IMR-90 (cell line): Measurements from ENCODE around the gene OLFML1.

Source experiments
- CEBPB ChIP-seq: IDR thresholded peaks from 2 replicates; pipeline ENCODE4 v1.6.1; 2012; ENCODE audit warnings: low read depth, low read length, improper control_type of control experiment
- MAZ ChIP-seq: IDR thresholded peaks from 2 replicates; pipeline ENCODE4 v1.6.1; 2012; ENCODE audit warnings: low read depth, mild to moderate bottlenecking, low read length, improper control_type of control experiment, moderate library complexity, borderline replicate concordance
- MXI1 ChIP-seq: IDR thresholded peaks from 2 replicates; pipeline ENCODE4 v1.6.1; 2012; ENCODE audit warnings: low read depth, mild to moderate bottlenecking, low read length, moderate library complexity, borderline replicate concordance
- POLR2A ChIP-seq: IDR thresholded peaks from 2 replicates; pipeline ENCODE4 v1.6.1; 2012; ENCODE audit warnings: mild to moderate bottlenecking, low read depth, low read length
- RFX5 ChIP-seq: IDR thresholded peaks from 2 replicates; pipeline ENCODE4 v1.8.0; 2012; ENCODE audit warnings: low read depth, mild to moderate bottlenecking, low read length, moderate library complexity
- TF ChIP-seq, protein P1 (sequence below): conservative IDR thresholded peaks from 2 replicates; pipeline ENCODE4 v1.5.1; 2012; ENCODE audit warnings: mild to moderate bottlenecking, low read depth, low read length, improper control_type of control experiment
- TF ChIP-seq, protein P2 (sequence below): fragments of 150-350 bp; IDR thresholded peaks from 2 replicates; pipeline ENCODE4 v1.6.1; 2017; ENCODE audit warnings: mild to moderate bottlenecking, antibody characterized with exemption, low read length, low read depth

DNA sequence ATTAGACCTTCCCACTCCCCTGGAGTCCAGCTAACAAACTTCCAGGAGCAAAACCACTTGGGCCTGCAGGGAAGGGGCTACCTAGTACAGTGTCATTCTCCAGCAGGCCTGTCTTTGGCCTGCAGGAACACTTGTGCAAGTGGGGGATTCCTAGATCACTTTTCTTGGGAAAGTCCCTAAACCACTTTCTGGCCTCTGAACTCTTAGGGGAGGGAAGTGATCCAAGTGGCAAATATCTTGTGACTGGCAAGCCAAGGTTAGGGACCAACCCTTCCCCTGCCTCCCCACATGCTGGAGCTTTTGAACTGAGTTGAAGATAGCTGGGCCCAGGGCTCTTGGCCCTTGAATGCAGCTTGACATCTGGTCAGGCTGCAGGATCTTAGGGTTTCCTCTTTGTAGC, 45.7 kb downstream of the OLFML1 start:
- TF ChIP-seq, protein P1, sequence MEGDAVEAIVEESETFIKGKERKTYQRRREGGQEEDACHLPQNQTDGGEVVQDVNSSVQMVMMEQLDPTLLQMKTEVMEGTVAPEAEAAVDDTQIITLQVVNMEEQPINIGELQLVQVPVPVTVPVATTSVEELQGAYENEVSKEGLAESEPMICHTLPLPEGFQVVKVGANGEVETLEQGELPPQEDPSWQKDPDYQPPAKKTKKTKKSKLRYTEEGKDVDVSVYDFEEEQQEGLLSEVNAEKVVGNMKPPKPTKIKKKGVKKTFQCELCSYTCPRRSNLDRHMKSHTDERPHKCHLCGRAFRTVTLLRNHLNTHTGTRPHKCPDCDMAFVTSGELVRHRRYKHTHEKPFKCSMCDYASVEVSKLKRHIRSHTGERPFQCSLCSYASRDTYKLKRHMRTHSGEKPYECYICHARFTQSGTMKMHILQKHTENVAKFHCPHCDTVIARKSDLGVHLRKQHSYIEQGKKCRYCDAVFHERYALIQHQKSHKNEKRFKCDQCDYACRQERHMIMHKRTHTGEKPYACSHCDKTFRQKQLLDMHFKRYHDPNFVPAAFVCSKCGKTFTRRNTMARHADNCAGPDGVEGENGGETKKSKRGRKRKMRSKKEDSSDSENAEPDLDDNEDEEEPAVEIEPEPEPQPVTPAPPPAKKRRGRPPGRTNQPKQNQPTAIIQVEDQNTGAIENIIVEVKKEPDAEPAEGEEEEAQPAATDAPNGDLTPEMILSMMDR, result no peak
- TF ChIP-seq CEBPB (no peak), POLR2A (no peak), RFX5 (no peak), MXI1 (no peak), MAZ (no peak)
- TF ChIP-seq, protein P2, sequence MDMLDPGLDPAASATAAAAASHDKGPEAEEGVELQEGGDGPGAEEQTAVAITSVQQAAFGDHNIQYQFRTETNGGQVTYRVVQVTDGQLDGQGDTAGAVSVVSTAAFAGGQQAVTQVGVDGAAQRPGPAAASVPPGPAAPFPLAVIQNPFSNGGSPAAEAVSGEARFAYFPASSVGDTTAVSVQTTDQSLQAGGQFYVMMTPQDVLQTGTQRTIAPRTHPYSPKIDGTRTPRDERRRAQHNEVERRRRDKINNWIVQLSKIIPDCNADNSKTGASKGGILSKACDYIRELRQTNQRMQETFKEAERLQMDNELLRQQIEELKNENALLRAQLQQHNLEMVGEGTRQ, result no peak
